Upper lobe of right lung (tissue), 1 donor: ENCODE results near the gene CCDC183. TPM values are rescaled to one million over a fixed set of nuclear protein-coding genes. Genes with fewer than 3 reads are reported as not detected.

ENCODE experiments used
- ATAC-seq: fragments of 200-7000 bp; cut with Tn5 transposase; one replicate; pipeline ENCODE4 v1.9.1; 2020; ENCODE audit warnings: mild to moderate bottlenecking, moderate library complexity
- DNase-seq: peaks from one replicate; pipeline ENCODE4 v3.0.0-alpha.2; 2020
- H3K27ac ChIP-seq: fragments of 200-600 bp; one replicate; pipeline ENCODE4 v1.8.0; 2022
- H3K27me3 ChIP-seq: fragments of 200-600 bp; one replicate; pipeline ENCODE4 v1.8.0; 2022; ENCODE audit warnings: mild to moderate bottlenecking
- H3K36me3 ChIP-seq: fragments of 200-600 bp; one replicate; pipeline ENCODE4 v1.8.0; 2022
- H3K4me1 ChIP-seq: fragments of 200-600 bp; one replicate; pipeline ENCODE4 v1.8.0; 2022
- H3K4me3 ChIP-seq: fragments of 200-600 bp; one replicate; pipeline ENCODE4 v1.8.0; 2022; ENCODE audit warnings: mild to moderate bottlenecking
- H3K9me3 ChIP-seq: fragments of 200-600 bp; one replicate; pipeline ENCODE4 v1.8.0; 2022
- CTCF ChIP-seq: fragments of 200-600 bp; IDR thresholded peaks from one replicate; pipeline ENCODE4 v1.8.0; 2022; ENCODE audit warnings: antibody characterized with exemption
- intact Hi-C: fragments of 100-400 bp; cut with DNase I; formaldehyde crosslinking; loops from one replicate; pipeline ENCODE4 v1.11.0; 2022
- total RNA-seq: library from RNA; stranded (reverse); fragmentation: NEBNext Ultra II Directional; extraction: Animal tissue kit (Norgen Biotek cat#: 25700); gene quantifications from one replicate; pipeline ENCODE4 v1.2.1, GENCODE V29; 2021
- donor health status: DM: no; HTN: yes; CAD: no; lungs with severe emphysema.

The CCDC183 gene
- total RNA-seq, 1 donor from 2014 or later, result 4.0 TPM

DNA sequence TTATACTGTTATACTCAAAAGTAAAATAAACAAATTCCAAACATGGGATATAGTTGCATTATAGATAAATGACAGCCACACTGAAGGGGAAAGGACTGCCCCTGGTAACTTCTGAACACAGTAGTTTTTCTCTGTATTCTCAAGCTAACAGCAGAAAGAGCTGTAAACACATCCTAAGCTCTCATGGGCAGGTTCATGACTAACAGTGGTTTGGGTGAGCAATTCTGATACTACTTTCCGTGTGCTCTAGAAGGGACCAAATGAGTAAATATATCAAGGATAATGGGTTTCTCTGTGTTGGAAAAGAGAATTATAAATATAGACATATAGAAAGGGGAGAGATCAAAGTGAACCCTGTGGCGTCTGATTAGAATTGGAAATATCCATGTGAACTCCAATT lies 45.6 kb upstream of the CCDC183 start:
- Histone ChIP-seq H3K27me3 (no peaks in the 10 kb centered on the region), H3K4me1 (peaks cover 11% of the 10 kb centered on the region), H3K27ac (no peak overlapping the region), H3K4me3 (no peak overlapping the region), H3K9me3 (no peaks in the 10 kb centered on the region), H3K36me3 (no peaks in the 10 kb centered on the region)
- TF ChIP-seq CTCF, result no peak
- no peak for DNase-seq
- intact Hi-C loops, result no loop called here
- ATAC-seq, result no peak

- DNase-seq (no peak), ATAC-seq (no peak)
- intact Hi-C loops, result no loop called here
- no peaks in the 10 kb centered on the region for H3K27me3 ChIP-seq
- no peak overlapping the region for H3K27ac ChIP-seq
- peaks cover 11% of the 10 kb centered on the region for H3K4me1 ChIP-seq
- TF ChIP-seq CTCF, result no peak
- no peaks in the 10 kb centered on the region for H3K36me3 ChIP-seq
- no peak overlapping the region for H3K4me3 ChIP-seq
- no peaks in the 10 kb centered on the region for H3K9me3 ChIP-seq
Measured at GRCh38 chr9:136751244-136751643, 44.9 kb upstream of the CCDC183 start.

GRCh38 chr9:136751814-136752213 lies 44.3 kb upstream of the CCDC183 start:
- no peak for DNase-seq
- Histone ChIP-seq H3K27me3 (no peaks in the 10 kb centered on the region), H3K4me3 (no peak overlapping the region), H3K9me3 (no peaks in the 10 kb centered on the region), H3K4me1 (peaks cover 11% of the 10 kb centered on the region), H3K27ac (no peak overlapping the region), H3K36me3 (no peaks in the 10 kb centered on the region)
- no peak for ATAC-seq
- intact Hi-C loops, result no loop called here
- TF ChIP-seq CTCF, result no peak

DNA sequence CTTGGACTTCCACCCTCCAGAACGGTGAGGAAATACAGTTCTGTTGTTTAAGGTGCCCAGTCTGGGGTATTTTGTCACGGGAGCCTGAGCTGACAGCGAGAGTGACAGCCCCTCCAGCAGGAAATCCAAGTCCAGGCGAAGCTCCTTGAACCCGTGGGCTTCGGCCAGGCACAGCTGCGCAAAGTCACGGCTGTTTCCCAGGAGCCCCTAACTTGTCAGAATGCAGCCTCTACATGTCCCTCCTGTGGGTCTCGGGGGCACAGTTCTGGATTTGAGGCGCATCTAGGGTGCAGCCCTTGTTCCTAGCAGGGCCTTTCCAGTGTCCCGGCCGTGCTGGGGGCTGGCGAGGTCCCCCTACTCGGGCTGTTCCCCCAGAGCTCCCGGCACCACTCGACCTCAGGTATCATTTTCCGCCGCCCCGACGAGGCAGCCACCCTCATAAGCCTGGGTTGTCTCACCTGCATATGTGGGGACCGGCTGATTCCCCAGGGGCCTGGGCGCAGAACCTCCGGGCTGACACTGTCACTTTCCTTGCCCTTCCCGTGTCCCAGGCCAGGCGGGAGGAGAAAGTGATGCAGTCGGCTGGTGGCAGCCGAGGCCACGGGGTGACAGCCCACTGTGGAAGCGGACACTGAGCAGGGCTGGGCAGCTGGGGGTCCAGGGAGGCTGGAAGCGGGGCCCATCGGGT lies 42.6 kb upstream of the CCDC183 start:
- Histone ChIP-seq H3K27me3 (no peaks in the 10 kb centered on the region), H3K4me1 (peaks cover 7% of the 10 kb centered on the region), H3K4me3 (no peak overlapping the region), H3K36me3 (no peaks in the 10 kb centered on the region), H3K9me3 (no peaks in the 10 kb centered on the region), H3K27ac (no peak overlapping the region)
- DNase-seq (no peak), ATAC-seq (no peak)
- intact Hi-C loops, result no loop called here
- TF ChIP-seq CTCF, result no peak

DNA sequence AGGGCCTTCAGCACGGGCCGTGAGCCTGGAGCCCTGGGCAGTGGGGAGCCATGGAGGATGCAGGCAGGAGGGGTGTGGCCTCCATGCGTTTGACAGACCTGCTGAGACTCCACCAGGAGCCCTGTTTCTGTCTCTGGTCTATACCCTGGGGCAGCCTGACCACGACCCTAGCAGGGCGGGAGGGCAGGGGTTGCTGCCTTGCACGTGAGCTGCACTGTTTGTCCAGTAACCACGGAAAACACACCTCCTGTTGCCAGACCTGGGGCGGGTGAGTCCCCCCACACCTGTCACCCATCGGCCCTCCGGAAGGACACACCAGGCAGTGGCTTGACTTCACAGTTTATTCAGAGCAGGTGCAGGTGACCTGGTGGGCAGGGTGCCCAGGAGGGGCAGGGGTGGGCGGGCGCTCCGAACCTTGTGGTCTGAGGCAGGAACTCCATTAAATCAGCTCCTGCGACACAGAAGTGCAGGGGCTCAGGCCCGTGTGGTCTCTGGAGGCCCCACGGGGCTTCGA lies 42.0 kb upstream of the CCDC183 start:
- intact Hi-C loops, result no loop called here
- peaks cover 2% of the 10 kb centered on the region for H3K4me1 ChIP-seq
- no peak for TF ChIP-seq CTCF
- DNase-seq (no peak), ATAC-seq (no peak)
- no peaks in the 10 kb centered on the region for H3K27me3 ChIP-seq
- no peak overlapping the region for H3K27ac ChIP-seq
- no peaks in the 10 kb centered on the region for H3K9me3 ChIP-seq
- no peak overlapping the region for H3K4me3 ChIP-seq
- no peaks in the 10 kb centered on the region for H3K36me3 ChIP-seq
